NCI-H774 (cell line): ENCODE data around the gene TNRC6C.
A peak's percentile ranks its signal among the peaks of the same experiment; 100 is the strongest.

Experiments
- DNase-seq: peaks from one replicate; lab custom pipeline; 2025; lab: John Stamatoyannopoulos, UW

TNRC6C gene

DNA sequence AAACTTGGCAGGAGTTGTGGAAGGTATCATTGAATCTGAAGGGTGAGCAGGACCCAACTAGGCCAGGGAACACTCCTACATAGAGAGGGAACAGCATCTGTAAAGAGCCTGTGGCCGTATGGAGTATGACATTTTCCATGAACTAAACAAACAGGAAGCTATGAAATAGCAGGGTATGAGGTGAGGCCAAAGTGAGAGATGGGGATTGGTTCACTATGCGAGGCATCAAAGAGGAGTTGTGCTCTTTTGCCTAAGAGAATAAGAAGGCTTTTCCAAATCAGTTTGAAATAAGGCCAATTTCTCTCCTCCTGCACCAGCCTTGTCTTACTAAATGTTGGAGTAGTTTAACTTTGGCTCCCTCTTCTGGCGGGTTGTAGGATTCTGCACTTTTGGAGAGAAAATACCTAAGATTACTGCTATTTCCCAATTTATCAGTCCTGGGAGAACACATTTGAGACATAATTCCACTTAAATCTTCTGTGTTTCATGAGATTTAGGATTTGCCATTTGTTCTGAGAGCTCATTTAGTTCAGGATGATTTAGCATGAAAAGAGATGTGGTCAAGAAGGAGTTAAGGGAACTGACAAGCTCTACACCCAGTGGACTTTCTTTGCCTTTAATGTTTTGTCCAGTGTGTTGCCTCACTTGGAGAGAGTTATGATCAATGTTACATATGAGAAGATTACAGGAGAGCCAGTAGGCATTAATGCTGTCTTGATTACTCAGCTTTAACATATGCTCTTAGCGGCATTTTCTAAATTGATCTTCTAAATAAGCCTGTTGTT, 55.4 kb downstream of the TNRC6C start:
- DNase-seq: peak; percentile 71

DNA sequence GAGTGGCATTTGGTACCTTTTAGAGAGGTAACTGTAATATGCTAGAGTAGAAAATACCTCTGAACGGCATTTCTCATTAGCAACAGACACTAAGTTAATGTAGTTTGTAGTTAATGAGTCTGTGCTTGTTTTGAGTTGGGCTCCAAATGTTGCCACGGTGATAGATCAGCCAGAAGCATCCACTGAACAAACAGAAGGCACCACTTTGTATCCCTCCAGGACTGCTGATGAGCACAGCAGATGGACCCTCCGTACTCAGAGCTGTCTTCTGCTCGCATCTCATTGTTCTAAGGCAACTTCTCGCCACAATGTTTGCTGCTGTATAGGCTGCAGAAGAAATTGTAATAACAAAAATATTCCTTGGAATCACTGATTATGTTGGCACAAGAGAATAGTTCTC, 56.1 kb downstream of the TNRC6C start:
- no peak for DNase-seq

DNA sequence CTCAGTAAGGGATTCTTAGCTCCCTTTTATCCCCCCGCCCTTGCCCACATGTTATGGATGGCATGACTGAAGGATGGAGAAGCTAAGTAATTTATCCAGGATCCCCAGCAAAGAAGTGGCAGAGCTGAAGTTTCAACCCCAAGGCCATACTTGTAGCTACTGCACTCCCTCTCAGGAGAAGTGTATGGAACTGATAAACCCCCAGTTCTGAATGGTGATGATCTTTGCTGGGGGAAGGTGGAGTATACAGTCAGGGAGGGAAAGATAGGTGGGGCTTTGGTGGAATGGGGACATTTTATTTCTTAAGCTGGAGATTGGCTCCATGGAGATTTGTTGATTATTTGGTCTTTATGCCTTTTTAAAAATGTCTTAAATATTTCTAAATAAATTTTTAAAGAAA, 58.3 kb downstream of the TNRC6C start:
- no peak for DNase-seq

DNA sequence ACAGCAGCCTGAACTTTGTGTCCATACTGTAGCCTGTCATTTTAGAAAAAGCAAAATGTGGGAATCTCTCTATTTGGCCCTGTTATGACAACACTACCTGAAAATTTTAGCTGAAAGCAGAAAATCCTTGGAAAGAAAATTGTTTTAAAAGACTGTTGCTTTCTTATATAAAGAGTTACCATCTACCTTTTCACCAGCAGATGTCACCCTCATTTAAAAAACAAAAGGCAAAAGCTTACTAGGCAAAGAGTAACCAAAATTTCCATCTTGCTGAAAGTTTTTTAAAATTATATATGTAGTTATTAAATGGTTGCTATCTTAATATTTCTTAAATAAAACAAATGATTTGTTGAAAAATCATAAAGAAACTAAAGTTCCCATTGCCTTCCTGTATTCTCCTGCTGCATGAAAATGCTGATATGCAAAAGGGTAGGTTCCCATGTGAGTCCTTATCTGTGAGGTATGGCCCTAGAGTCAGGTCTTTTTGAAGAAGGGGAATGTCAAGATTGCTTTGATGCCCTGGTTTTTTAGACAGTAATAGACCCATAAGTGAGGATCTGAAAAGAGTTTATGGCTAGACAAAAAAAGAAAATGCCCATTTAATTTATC, 61.0 kb downstream of the TNRC6C start:
- DNase-seq: no peak

DNA sequence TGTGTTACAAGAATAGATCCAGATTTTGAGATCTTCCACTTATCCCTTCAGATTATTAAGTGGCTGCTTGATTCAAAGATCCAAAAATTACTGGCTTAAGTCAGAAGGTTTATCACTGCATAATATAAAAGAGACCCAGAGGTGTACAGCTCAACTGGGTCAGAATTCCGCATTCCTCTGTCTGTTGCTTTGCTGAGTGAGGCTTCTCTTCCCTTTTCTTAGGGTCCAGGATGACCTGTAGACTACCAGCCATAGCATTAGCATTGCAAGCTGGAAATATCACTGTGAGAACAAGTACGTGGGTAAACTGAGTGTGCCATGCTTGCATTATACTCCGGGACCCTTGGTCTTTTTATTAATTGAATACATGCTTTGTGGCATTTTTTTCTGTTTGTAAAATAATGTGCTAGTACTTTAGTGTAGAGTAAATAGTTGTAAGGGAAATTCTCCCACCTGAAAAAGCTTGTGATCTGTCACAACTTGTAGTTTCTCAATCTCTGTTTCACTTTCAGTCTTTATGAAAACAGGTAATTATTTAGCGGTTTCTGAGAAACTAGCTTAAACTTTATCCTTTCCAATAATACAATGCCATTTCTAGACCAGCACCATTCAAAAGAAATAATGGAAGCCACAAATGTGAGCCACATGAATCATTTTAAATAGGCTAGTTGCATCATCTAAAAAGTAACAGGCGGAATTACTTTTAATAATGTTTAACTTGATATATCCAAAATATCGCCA, 61.6 kb downstream of the TNRC6C start:
- DNase-seq: no peak

DNA sequence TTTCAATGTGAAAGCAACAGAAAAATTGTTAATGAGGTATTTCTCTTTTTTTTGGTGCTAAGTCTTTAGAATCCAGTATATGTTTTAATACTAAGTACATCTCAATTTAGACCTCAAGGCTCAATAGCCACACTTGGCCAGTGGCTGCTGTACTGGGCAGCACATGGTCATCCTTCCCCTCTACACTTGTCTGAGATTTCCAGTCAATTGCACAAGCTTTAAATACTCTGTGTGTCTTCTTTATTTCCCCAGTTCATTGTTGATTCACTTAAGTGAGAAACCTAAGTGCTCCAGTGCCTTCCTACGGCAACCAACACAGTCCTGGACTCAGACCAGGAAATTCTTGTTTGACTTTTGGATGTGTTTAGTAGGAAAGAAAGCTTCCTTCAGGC, 62.2 kb downstream of the TNRC6C start:
- no peak for DNase-seq

DNA sequence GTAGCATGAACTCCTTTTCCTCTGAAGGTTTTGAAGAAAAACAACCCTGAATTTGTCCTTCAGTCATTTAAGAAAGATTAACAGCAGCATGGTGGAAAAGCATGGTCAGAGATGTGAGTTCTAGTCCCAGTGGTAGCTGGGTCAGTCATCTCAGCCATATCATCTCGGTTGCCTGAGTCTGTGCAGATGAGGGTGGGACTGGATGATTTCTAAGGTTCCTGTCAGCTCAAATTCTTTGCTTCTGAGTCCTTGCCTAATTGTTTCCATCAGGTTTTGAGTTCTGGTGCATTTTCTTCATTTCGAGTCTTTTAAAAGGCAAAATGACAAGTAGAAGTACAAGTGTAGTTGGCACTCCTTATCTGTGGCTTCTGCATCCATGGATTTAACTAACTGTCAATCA, 63.9 kb downstream of the TNRC6C start:
- no peak for DNase-seq

DNA sequence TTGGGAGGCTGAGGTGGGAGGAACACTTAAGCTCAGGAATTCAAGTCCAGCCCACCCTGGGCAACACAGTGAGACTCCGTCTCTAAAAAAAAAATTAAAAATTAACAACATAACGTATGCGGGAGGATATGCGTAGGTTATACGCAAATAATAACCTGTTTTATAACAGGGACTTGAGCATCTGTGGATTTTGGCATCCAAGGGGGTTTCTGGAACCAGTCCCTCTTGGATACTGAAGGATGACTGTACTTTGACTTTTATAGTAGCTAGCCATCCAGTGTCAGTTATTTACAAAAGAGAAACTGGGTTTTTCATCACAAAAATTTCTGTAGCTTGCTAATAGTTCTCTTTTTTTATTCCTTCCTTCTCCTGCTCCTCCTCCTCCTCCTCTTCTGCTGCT, 64.5 kb downstream of the TNRC6C start:
- no peak for DNase-seq

DNA sequence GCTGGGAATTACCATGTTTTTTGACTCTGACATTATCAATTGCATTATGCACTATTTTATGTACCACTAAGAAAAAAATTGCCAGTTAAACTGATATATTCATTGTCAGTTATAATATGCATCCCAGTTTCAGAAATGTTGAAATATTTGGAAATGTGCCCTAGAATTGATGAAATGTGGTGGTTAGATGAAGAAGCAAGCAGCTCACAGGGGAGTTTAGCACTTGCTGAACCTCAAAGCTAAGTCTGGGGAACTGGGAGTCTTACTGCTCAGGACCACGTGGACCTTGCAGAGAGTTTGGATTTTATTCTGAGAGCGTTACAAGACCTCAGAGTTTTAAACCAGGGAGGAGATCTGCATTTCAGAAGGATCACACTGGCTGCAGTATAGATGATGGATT, 67.9 kb downstream of the TNRC6C start:
- no peak for DNase-seq

DNA sequence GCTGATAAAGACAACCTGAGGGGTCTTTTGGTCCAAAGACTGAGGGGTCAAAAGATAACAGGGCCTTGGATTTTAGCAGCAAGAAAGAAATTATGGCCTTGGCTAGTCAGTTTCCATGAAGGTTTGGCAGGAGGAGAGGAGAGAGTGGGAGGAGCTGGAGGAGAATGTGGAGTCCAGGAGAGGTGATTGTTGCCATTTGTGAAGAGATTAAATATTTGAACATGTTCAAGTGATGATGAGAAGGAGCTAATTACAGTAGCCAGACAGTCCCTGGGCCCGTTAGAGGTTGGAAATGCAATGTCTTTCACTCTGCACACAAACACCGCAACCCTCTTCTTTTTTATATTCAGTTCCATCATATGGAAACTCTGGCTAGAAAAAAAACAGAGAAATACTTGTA, 68.6 kb downstream of the TNRC6C start:
- DNase-seq: peak; percentile 13

DNA sequence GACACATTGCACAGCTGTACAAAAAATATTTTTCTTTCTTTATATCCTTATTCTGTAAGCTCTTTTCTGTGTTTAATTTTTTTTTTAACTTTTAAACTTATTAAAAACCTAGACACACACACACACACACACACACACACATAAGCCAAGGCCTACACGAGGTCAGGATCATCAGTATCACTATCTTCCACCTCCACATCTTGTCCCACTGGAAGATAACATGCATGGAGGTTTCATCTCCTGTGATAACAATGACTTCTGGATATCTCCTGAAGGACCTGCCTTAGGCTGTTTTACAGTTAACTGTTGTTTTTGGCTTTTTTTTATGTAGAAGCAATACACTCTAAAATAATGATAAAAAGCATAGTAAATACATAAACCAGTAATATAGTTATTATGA, 71.2 kb downstream of the TNRC6C start:
- no peak for DNase-seq

DNA sequence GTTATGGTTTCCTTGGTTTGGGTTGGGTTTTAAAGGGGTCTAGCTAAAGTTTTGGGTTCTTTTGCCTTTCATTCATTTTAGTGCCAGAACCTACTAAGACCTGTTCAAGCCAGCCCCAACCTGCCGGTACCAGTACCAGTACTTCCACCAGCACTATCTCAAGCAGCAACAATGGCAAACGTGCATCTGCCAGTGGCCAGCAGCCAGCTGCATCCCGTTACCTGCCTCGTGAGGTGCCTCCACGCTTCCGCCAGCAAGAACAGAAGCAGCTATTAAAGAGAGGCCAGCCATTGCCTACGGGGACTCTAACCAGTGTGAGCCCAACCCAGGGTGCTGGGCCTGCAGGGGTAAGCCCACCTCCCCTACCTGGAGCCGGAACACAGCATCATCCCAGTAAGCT, 72.9 kb downstream of the TNRC6C start:
- DNase-seq: no peak

DNA sequence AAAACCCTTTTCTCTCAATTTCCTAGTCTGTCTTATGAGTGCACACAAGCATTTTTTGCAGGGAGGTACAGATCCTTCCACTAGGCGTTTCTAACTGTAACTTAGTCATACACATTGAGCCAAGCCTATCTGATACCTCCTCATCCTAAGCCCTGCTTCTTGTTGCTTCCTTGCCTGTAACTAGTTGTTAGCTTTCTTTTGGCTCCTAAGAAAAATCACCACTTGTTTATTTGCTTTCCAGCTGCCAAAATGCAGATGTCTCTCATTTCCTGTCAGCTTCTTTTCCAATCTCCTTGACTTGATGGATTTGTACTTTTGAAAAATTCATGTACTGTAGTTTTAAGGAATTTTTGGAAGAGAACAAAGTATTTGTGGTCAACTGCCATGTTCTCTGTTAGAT, 73.7 kb downstream of the TNRC6C start:
- DNase-seq: no peak

DNA sequence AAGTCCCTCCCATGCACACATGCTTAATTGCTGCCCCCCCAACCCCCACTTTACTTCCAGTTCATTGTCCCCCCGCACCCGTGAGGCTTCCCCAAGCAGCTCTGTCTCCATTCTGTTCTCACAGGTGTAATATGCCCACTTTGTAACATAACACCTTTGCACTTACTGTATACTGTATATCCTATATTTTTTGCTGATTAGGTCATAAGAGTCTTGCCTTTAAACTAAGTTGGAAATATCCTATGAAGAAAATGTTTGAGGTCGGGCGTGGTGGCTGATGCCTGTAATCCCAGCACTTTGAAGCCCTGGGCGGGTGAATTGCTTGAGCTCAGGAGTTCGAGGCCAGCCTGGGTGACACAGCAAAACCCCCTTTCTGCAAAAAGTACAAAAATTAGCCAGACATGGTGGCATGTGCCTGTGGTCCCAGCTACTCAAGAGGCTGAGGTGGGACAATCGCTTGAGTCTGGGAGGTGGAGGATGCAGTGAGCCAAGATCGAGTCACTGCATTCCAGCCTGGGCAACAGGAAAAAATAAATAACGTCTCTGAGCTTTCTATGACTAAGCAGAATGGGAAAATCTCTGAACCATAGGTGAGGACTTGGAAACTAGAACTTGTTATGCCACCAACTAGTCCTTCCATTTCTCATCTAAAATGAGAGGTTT, 76.1 kb downstream of the TNRC6C start:
- DNase-seq: no peak

DNA sequence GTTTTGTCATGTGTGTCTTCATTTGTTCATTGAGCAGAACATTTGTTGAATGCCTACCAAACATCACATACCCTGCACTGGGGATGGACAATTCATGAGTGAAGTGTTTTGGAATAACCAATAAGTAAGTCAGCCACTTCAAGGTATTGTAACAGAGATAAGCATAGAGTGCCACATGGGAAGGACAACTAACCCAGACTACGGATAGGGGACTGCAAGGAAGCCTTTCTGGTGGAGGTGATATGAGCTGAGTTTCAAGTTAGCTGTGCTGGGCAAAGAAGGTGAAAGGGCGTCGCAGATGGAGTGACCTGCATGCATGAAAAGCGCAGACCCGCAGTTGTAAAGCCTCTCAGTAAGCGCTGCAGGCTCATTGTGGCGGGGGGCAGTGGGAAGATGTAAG, 78.8 kb downstream of the TNRC6C start:
- no peak for DNase-seq

DNA sequence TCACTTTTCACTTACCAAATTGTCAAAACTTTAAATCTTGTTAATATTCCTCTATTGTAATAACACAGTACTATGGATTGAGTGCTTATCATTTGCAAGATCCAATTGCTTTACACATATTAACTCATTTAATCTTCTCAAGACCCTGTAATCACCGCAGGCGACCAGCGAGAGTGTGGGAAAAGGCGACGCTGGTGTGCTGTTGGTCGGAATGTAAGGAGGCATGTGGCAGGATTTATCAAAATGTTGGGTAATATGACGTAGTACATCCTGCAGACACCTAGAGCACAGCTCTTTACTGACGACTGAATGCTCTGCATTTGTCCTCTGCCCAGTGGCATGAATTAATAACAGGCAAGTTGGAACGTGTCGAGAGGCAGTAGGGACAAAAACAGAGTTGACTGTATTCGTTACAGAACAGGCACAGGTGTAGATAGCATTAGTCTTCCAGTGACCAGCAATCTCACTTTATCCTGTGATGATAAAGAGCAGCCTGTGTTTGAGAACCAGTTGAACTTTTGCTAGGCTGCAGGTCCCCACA, 80.3 kb downstream of the TNRC6C start:
- DNase-seq: no peak

DNA sequence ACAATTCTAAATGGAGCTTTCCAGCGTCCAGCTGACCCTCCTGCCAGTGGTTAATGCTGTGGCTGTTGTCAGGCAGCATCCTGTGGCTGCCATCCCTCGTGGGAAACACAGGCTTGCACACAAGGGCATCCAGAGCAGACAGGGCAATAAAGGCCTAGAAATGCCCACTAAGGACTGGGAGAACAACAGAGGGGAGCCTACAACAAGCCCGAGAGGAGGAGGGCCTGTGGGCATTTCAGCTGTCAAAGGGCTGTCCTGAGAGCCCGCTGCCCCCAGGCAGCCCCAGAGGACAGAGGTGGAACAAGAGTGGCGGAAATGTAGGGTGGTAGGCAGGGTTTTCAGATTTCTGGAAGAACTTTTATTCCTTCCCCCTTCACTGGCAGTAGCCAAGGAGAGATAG, 81.1 kb downstream of the TNRC6C start:
- no peak for DNase-seq

DNA sequence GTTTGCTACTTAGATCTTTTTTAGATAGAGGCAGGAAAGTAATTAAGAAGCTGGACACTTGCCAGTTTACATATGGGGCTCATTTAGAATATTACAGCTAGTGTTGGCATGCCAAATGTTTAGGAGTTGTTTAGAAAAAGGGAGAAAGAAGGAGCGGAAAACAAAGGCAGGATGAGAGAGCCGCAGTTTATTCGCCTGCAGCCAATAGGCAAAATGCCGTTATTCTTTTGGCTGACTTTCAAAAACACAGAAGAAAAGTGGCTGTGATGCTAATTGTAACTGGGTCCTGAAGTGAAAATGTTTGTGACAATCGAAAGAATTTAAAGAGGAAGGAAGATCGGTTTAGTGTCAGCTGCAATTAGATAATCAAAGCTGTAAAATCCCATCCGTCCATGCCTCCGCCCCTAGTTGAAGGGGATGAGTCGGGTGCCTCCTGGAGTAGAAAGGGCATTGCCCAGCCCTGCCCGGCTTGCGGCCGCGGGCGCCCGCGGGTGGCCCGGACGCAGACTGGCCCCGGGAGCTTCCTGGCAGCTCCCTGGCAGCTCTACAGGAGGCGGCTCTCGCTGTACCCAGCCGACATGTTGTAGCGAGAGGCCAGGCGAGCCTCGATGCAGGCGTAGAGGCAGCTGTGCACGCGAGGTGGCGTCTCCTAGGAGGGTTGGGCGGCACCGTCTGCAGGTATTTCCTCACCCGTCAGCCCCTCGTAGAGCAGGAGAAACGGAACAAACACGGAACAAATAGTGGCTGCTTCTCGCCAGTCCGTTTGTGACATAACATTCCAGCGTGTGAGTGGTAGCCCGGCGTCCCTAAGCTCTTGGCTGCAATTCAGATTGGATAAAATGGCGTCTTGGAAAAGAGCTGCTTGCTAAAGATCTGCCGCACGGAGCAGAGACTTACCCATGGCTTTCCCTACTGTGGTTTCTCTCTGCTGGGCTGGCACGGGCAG, 82.2 kb downstream of the TNRC6C start:
- peak; percentile 74 for DNase-seq

DNA sequence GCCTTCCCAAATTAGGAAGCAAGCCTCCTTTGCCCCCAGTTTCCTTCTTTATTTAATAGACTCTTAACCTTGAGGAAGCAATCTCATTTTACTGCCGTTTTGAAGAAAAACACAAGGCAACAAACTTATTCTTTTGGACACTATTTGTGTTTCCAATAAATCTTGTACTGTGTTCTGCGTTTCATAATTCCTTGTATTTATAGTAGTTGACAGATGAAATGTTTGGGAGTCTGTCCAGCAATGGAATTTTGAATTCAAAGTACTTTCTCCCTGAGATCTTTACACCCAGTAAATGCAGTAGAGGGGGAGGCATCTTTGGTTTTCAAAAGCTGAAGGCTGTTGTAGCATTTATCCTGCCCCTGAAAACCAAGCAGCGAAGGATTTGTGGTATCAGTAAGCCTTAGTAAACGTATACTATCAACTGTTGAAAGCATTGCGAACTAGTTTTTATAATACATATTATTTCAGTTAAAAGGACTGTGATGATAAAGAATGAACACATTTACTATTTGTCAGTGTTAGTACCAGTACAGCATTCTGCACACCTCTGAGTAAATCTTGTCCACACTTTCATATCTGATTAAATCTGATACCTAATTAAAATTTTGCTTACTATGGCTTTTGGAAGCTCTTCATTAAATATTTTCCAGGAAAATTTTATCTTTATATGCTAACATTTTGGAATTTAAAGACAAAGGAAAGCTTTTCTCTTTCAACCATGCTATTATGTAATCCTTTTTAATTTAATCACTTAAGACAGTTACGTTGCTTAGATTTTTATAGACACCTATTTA, 83.1 kb downstream of the TNRC6C start:
- DNase-seq: no peak

DNA sequence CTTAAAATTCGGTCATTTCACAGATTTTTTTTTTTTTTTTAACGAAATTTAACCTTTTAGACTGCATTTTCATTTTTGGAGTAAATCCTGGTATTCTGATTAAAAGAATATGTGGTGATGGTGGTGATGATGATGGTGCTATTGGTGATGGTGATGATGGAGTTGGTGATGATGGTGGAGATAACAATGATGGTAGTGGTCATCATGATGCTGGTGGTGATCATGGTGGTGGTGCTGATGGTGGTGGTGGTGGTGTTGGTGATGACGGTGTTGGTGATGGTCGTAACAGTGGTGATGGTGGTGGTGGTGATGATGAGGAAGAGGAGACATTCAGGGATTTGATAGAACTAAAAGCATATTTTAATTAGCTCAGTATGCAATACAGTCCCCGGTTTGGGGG, 84.0 kb downstream of the TNRC6C start:
- DNase-seq: no peak

DNA sequence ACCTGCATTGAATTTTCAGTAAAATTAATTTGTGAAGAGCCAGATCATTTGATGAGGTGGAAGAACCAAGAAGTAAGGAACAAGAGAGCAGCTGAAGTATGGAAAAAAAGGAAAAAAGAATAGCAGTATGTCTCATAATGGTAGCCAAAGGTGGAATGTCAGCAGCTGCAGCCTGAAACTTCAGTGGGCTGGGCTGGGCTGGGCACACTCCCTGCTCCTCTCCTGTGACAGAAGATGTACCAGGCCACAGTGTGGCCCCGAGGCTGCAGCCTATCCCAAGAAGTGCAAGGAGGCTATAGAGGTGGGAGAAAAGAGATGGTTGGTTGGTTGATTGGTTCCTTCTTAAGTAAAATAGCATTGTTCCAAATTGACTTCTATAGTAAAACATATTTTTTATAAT, 84.5 kb downstream of the TNRC6C start:
- DNase-seq: no peak
